ENCODE data around the gene GAK. TPM values are rescaled to one million over a fixed set of nuclear protein-coding genes. Genes with fewer than 3 reads are reported as not detected.
"Not testable (repeated sequence)": the region's sequence is repeated elsewhere in the genome, so short reads cannot be mapped to it uniquely, and the experiment has no call there.

The GAK gene
- 101 and 121 TPM in 2 replicates for total RNA-seq (2014; rRNA removed; shearing (Covaris generic))
- 62.4 and 66.2 TPM in 2 replicates for polyA plus RNA-seq (2015; cell fraction: cytosol; rRNA removed)
- 155 and 173 TPM in 2 replicates for polyA plus RNA-seq (2015; cell fraction: nucleus; rRNA removed)

GRCh38 chr4:931960-932712, at the start of gene GAK, which contains the start of gene TMEM175:
Gene GAK, minus strand, starts transcription at chr4:932316. Its CDS starts 129 bp downstream, at chr4:932187.
Gene TMEM175, plus strand, starts transcription at chr4:932460. Its CDS starts 15,280 bp downstream, at chr4:947740.
- DNase-seq (ENCODE audit: low read depth), result peak; percentile 95

- DNase-seq (ENCODE audit: low read depth), result no peak
These were observed 47.0 kb upstream of the GAK start for GRCh38 chr4:978957-979701.

GRCh38 chr4:976016-976415, 43.9 kb upstream of the GAK start:
- not testable (repeated sequence) for DNase-seq (ENCODE audit: low read depth)

- DNase-seq (ENCODE audit: low read depth), result no peak
These were observed 42.6 kb upstream of the GAK start for GRCh38 chr4:974668-975067.

GRCh38 chr4:973431-974397, 41.6 kb upstream of the GAK start, which contains the start of gene DGKQ:
Gene DGKQ, minus strand, starts transcription at chr4:973569. Its CDS starts 87 bp downstream, at chr4:973482.
- DNase-seq (ENCODE audit: low read depth), result no peak

GRCh38 chr4:972651-973424, 40.7 kb upstream of the GAK start:
- no peak for DNase-seq (ENCODE audit: low read depth)

GRCh38 chr4:971666-972500, 39.8 kb upstream of the GAK start:
- DNase-seq (ENCODE audit: low read depth), result no peak

GRCh38 chr4:970854-971520, 38.9 kb upstream of the GAK start:
- no peak for DNase-seq (ENCODE audit: low read depth)

GRCh38 chr4:970046-970745, 38.1 kb upstream of the GAK start:
- no peak for DNase-seq (ENCODE audit: low read depth)

GRCh38 chr4:968621-969394, 36.7 kb upstream of the GAK start:
- DNase-seq (ENCODE audit: low read depth), result no peak

- no peak for DNase-seq (ENCODE audit: low read depth)
These were observed 36.1 kb upstream of the GAK start for GRCh38 chr4:968221-968620.

GRCh38 chr4:967113-968104, 35.3 kb upstream of the GAK start:
- no peak for DNase-seq (ENCODE audit: low read depth)

GRCh38 chr4:966266-967112, 34.4 kb upstream of the GAK start:
- DNase-seq (ENCODE audit: low read depth), result no peak

GRCh38 chr4:965766-966134, 33.6 kb upstream of the GAK start:
- DNase-seq (ENCODE audit: low read depth), result no peak

GRCh38 chr4:965048-965765, 33.1 kb upstream of the GAK start:
- DNase-seq (ENCODE audit: low read depth), result no peak

All from HT1080 (cell line).